ENCODE results near the gene PARP1. TPM values are rescaled to one million over a fixed set of nuclear protein-coding genes. Genes with fewer than 3 reads are reported as not detected.

PARP1 gene
- total RNA-seq, 1 donor from 2014 or later, result 156 TPM

GRCh38 chr1:226407199-226407496, 745 bp downstream of the PARP1 start:
- no peak for DNase-seq (ENCODE audit: low read depth, low spot score)

- no peak for DNase-seq (ENCODE audit: low read depth, low spot score)
Measured at GRCh38 chr1:226406401-226406881, 1.5 kb downstream of the PARP1 start.

- no peak for DNase-seq (ENCODE audit: low read depth, low spot score)
Measured at GRCh38 chr1:226405411-226405988, 2.4 kb downstream of the PARP1 start.

DNA sequence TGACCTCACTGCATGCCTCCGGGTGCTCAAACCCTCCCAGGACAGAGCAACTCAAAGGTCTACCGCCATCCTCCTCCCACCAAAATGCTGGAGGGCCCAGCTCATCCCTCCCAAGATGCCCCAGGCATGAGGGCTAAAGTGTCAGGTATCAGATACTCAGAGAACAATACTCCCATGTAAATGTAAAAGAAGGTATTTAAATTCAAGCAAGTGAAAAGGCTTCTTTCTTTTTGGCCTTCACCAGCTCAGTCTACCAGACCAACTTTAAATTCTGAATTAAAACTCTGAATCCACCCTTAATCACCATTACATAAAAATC, 3.0 kb downstream of the PARP1 start:
- DNase-seq (ENCODE audit: low read depth, low spot score), result no peak

GRCh38 chr1:226404063-226404903, 3.6 kb downstream of the PARP1 start:
- no peak for DNase-seq (ENCODE audit: low read depth, low spot score)

GRCh38 chr1:226403201-226404034, 4.5 kb downstream of the PARP1 start:
- no peak for DNase-seq (ENCODE audit: low read depth, low spot score)

DNA sequence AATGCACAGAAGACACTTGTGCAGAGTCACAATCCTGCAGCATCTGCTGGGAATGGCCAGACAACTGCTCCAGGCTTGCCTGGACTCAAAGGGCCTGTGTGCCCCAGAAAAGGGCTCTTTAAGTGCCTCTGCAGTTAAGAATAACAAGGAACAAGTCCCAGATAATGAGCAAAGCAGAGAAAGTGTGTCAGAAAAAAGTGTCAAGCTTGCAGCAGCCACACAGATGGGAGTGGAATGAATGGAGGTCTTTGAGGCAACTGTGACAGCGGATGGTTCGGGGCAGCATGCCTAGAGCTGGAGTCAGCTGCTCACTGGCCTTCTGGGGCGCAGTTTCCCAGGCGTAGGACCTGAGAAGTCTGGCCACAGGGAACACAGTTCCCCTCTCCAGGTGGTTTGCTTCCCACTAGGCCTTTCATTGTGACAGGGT, 5.1 kb downstream of the PARP1 start:
- no peak for DNase-seq (ENCODE audit: low read depth, low spot score)

GRCh38 chr1:226401355-226402303, 6.3 kb downstream of the PARP1 start:
- DNase-seq (ENCODE audit: low read depth, low spot score), result no peak

DNA sequence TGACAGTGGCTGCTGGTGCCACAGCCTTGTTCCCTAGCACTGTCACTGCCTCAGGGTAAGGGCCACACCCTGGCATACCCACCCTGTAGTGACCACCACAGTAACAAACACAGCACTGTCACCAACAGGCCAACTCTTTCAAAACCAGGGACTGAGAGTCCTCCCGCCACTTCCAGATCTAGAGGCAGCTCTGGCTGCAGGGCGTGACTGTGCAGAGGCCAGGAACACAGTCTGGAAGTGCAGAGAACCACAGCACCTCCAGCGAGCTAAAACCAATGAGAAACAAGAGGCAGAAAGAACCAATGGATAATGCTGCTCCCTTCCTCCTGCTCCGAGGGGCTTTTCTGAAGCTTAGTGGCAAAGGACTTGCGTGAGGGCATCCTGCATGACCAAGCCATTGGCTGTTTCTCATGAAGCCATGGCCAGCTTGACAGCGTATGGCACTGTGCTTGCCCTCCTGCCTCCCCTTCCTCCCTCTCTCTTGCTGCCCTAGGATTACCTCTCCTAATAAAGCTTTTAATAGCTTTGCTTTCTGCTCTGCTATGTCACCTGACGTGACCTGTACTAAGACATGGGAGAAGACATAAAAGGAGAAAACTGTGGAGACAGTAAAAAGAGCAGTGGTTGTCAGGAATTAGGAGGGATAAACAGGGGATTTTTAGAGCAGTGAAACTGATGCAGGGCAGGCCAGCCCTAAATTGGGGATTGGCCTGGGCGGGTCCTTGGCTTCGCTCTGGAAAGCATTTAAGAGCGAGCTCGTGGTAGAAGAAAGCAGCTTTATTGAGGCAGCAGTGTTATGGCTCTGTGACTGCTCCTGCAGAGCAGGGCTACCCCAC, 7.2 kb downstream of the PARP1 start:
- no peak for DNase-seq (ENCODE audit: low read depth, low spot score)

GRCh38 chr1:226397955-226398636, 9.8 kb downstream of the PARP1 start:
- DNase-seq (ENCODE audit: low read depth, low spot score), result no peak

GRCh38 chr1:226397011-226397926, 10.6 kb downstream of the PARP1 start:
- DNase-seq (ENCODE audit: low read depth, low spot score), result no peak

GRCh38 chr1:226395753-226396152, 12.1 kb downstream of the PARP1 start:
- DNase-seq (ENCODE audit: low read depth, low spot score), result no peak

GRCh38 chr1:226394462-226394861, 13.4 kb downstream of the PARP1 start:
- no peak for DNase-seq (ENCODE audit: low read depth, low spot score)

DNA sequence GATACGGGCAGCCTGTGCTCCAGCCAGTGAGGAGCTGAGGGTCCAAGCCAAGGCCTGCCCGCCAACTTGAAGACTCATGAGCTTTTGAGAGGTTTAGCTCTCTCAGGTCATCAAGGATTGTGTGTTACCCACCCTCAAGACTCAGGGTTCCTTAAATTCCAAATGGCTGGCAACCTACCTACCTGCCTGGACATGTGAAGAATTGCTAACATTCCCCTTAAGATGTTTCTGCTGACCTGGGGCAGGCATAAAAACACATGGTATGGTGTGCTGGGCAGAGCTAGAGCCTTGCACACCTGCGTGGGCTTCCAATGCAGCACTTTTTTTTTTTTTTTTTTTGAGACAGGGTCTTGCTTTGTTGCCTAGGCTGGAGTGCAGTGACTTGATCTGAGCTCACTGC, 17.2 kb downstream of the PARP1 start:
- DNase-seq (ENCODE audit: low read depth, low spot score), result no peak

DNA sequence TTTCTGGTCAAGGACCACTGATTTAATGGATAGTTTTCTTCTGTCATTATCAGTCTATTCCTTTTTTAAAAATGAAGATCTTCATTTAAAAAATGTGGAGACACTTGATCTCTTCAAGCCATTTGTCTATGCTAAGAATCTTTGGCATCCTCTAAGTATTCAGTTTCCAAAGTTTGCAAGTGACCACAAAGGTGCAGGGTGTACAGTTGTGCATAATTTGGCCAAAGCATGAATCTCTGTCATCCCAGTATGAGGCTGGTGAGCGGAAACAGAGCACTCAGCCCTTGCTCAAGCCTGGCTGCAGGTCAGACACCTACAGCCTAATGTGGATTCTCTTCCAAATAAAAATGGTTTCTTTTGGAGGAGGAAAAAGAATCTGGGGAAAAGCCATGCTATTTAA, 19.8 kb downstream of the PARP1 start:
- no peak for DNase-seq (ENCODE audit: low read depth, low spot score)

GRCh38 chr1:226384717-226385116, 23.2 kb downstream of the PARP1 start:
- DNase-seq (ENCODE audit: low read depth, low spot score), result no peak

GRCh38 chr1:226384040-226384439, 23.9 kb downstream of the PARP1 start:
- no peak for DNase-seq (ENCODE audit: low read depth, low spot score)

DNA sequence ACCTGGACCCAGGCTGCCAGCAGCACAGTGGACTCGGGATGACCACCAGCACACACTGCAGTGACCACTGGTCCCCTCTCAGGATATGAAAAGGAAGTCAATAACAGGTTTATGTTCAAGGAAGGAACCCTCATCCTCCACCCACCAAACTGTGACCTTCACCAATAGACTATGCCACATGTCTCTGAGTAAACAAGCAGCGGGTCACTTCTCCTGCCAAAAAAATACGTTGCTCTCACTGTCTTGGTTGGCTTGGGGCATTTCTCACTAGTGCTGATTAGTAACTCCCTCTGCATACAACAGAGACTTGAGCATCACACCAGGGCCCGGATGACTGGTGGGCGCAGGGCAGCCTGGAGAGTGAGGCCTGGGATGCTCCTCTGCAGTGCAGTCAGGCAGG, 25.9 kb downstream of the PARP1 start:
- no peak for DNase-seq (ENCODE audit: low read depth, low spot score)

Measured in pulmonary artery endothelial cell (primary cell).